Right renal pelvis (tissue), 4 donors: ENCODE data around the gene EYA2. TPM values are rescaled to one million over a fixed set of nuclear protein-coding genes. Genes with fewer than 3 reads are reported as not detected.
"Not testable (repeated sequence)": the region's sequence is repeated elsewhere in the genome, so short reads cannot be mapped to it uniquely, and the experiment has no call there.

Experiments
- DNase-seq, 4 donors: peaks; one replicate each; pipeline ENCODE4 v3.0.0-alpha.2; 2013; ENCODE audit warnings: low read depth in 4 of 4, low spot score in 3 of 4, missing footprints in 1 of 4
- polyA plus RNA-seq, 4 donors: library from polyadenylated mRNA; unstranded; fragments of 120-200 nt; gene quantifications; one replicate each; pipeline ENCODE4 v1.2.1, GENCODE V29; 2013; ENCODE audit not compliant: insufficient read length in 4 of 4

The EYA2 gene
- polyA plus RNA-seq, 4 donors, result 0.67 to 1.7 (median 1.0) TPM

DNA sequence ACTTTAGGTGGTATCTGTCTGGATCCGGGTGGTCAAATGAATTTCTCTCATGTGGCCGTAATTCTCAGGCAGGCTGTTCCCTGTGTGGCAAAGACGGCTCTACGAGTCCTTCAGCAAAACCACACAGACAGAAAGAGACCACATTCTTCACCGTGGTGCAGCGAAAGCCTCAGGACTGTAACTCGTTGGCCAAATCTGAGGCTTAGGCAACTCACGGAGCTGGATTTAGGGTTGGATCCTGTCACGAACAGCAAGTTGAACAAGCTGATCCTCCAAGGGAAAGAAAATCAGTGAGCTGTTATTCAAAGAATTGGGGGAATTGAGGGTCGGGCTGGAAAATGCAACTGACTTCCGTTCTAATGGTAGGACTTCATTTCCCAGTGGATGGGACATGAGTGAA, 294.4 kb downstream of the EYA2 start:
- DNase-seq, result no peak

DNA sequence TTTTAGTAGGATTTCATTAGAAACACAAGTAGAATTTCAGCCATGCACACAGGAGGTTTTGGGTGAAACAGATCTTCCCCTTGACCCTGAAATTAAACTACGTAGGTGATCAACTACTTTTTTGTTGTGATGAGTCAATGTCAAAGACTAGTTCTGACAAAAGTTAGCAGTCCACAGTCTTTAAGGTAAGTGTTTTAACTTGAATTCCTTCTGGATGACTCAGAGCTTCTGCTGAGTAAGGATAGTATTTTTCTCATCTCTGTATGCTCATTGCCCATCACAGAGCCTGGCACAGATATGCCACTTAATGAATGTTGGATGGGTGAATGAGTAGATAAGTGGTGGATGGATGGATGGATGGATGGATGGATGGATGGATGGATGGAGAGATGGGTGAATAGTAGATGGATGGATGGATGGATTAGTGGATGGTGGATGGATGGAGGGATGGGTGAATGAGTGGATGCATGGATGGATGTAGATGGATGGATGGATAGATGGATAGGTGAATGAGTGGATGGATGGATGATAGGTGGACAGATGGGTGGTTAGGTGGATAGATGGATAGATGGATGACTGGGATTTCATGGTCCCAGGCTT, 296.5 kb downstream of the EYA2 start:
- no peak for DNase-seq

GRCh38 chr20:47191956-47192355, 297.3 kb downstream of the EYA2 start:
- DNase-seq, result no peak

DNA sequence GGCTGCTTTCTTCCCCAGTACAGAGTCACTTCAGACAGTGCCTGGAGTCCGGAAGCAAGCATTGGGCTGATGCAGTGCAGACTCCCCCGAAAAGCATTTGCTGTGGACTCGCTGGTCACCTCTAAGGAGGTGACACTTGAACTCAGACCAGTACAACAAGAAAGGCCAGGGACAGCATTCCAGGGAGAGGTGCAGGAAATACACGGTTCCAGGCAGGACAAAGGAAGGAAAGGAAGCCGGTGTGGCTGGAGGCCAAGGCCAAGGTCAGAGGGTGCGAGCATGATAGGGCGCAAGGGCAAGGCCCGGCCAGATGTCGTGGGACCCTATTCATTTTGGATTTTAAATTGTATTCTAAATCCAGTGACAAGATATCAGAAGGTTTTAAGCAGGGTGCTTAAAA, 300.9 kb downstream of the EYA2 start:
- DNase-seq, result no peak

DNA sequence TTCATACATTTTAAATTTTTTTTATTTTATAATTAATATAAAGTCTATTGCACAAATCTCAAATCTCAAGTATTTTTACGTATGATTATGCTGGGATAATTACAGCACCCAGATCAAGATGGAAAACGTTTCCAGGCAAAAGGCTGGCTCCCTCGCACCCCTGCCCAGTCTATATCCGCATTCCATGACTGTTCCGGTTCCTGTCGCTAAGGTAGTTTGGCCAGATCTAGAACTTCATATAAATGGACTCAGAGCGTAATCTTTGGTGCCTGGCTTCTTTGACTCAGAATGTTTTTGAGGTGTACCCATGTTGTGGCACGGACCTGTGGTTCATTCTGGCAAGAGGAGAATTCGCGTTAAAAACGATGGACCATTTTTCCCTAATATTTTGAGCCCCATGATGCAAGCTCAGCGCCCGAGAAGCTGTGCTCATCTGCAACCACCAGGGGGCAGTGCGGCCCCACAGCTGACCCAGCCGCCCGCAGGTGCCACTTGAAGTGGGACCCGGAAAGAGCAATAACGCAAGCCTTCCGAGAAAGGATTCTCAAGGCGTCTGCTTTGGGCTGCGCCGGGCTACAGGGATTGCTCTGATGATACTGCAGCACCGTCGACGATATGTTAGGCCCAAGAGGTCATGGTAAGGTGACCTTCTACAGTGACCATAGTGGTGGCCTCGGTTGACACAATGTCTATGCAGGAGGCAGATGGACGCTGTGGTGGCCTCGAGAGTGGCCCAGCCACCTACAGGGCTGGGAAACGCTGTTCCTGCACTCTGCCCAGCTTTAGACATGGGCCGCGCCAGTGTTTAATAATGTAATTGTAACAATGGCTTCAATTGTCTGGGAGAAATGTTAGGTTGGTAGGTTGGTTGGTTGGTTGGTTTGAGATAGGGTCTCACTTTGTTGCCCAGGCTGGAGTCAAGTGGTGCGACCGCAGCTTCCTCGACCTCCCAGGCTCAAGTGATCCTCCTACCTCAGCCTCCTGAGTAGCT, 301.7 kb downstream of the EYA2 start:
- DNase-seq, result peak in 3 of 4 donors; percentile 11 to 38 (median 38)

GRCh38 chr20:47198254-47198671, 303.6 kb downstream of the EYA2 start:
- no peak for DNase-seq

DNA sequence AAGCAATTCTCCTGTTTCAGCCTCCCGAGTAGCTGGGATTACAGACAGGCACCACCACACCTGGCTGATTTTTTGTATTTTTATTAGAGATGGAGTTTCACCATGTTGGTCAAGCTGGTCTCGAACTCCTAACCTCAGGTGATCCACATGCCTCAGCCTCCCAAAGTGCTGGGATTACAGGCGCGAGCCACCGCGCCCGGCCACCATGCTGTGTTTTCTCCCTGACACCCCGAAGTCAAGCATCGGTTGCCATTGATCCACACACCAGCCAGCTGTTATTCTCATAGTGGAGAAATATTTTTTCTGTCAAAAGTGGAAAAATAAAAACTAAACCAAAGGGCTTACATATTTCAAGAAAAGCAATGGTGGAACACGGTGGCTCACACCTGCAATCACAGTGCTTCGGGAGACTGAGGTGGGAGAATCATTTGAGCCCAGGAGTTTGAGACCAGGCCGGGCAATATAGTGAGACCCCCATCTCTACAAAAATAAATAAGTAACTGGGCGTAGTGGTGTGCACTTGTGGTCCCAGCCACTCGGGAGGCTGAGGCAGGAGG, 304.4 kb downstream of the EYA2 start:
- DNase-seq, result no peak

DNA sequence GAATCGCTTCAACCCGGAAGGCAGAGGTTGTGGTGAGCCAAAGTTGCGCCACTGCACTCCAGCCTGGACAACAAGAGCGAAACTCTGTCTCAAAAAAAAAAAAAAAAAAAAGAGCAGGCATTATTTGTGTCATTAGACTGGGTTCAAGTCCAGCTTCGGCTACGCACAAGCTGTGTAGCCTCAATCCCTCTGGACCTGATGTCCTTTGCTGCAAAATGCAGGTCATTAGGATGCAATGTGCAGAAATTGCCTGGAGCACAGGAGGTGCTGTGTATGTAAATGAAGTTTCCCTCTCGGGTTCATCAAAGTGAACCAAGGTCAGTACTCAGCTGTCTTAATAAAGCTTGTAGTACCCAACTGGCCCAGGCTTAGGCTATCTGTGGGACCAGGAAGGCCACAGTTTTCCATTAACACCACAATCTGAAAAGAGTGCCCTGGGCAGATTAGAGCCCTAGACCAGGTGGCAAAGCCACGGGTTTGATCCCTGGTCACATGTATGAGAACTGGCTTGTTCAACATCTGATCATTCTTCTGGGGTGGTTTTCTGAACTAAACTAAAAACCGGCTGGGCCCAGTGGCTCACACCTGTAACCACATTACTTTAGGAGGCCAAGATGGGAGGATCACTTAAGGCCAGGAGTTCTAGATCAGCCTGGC, 306.6 kb downstream of the EYA2 start:
- no peak for DNase-seq

DNA sequence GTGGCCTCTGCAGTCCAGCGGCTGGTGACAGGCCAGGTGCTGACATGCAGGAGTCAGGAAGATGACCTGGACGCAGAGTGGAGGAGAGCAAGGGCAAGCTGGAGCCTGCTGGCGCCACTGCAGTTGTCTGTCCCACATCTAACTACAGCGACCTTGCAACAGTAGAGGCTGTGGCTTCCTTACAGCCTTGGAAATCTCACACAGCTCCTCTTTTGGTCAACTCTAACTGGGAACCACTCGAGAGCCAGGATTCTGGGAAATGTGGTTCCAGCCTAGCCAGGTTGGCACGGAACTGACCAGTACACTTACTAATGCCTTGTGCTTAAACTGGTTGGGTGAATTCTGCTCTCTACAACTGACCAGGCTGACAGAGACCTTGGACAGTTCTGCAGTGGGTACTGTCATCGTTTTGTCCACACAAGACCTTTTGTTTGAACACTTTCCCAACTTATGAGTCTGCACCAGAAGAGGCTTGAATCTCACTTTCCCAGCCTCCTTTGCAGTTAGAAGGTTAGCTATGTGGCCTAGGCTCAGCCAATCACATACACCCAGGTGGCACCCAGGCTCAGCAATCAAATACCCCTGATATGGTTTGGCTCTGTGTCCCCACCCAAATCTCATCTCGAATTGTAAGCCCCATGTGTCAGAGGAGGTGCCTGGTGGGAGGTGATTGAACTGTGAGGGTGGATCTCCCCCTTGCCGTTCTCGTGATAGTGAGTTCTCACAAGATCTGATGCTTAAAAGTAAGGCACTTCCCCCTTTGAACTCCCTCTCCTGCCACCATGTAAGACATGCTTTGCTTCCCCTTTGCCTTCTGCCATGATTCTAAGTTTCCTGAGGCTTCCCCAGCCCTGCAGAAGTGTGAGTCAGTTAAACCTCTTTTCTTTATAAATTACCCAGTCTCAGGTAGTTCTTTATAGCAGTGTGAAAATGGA, 308.4 kb downstream of the EYA2 start:
- no peak for DNase-seq

DNA sequence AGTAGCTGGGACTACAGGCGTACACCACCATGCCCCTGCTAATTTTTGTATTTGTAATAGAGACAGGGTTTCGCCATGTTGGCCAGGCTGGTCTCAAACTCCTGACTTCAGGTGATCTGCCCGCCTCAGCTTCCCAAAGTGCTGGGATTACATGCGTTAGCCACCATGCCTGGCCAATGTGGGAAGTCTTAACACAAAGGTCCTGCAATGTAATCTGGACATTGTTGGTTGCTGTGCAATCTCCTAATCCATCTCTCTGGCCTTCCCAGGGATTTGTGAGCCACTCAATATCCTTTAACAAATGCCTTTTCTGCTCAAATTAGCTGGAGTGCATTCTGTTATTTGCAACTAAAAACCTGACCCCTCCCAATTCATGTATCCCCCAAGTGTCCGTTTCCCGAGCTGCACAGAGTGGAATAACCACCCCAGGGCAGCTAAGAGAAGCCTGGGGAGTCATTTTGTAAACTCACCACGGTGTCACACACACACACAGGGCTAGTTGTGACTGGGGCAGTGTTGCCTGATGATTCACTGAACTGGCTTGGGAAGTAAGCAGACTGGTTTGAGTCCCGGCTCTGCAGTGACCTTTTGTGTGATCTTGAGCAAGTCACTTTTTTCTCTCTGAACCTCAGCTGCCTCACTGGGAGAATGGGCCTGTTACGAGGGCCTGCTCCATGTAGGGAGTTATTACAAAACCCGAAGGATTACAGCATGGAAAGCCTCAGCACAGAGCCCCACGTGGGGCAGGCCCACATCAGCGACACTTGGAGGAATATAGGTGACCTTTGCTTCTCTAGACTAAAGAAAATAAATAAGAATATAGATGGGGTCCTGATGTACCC, 309.6 kb downstream of the EYA2 start:
- DNase-seq, result no peak

GRCh38 chr20:47204850-47205122, 310.1 kb downstream of the EYA2 start:
- not testable (repeated sequence) for DNase-seq

DNA sequence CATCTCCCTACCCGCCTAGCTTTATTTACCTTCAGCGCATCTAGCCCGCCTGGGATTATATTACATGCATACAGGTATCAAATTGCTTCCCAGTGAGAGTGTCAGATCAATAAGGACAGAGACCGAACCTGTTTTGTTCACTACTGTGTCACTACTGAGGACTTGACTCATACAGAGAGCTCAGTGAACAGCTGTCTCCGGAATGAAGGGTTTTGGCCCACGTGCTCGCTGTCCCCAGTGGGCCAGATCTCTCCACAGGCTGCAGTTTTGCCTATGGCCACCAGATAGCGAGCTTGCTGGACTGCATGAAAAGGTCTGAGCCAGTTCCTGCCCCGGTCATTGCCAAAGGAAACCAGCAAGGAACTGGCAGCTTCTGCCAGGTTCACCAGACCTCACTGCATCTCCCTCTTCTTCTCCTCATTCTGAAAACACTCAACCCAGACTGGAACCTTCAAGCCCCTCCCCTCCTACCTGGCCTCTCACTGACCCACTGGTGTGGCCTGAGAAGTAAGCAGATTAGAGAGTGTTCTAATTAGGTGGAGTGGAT, 311.0 kb downstream of the EYA2 start:
- no peak for DNase-seq

GRCh38 chr20:47206552-47206951, 311.9 kb downstream of the EYA2 start:
- not testable (repeated sequence) for DNase-seq

GRCh38 chr20:47206962-47207641, 312.5 kb downstream of the EYA2 start:
- no peak for DNase-seq

GRCh38 chr20:47208534-47209174, 314.0 kb downstream of the EYA2 start:
- no peak for DNase-seq

GRCh38 chr20:47209982-47210381, 315.3 kb downstream of the EYA2 start:
- DNase-seq, result no peak

- no peak for DNase-seq
These were observed 315.8 kb downstream of the EYA2 start for GRCh38 chr20:47210470-47210869.

DNA sequence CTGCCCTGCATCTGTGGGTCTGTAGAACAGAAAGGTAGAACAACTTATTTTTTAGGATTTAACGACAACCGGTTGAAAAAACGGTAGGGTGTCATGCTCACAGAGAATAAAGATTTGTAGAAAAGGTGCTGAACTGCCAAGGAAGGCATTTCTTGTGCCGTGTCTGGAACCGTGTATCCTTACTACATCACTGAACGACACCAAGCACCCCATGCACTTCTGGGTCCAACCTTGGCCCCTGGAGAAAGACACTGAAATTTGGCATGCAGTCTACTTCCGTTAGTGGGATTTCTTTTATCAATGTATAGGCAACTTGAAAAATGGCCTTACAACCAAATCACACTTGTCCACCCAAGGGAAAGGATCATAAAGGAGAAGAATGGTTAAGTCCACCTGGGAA, 316.4 kb downstream of the EYA2 start:
- DNase-seq, result no peak
